Measurements from ENCODE around the gene STK32C.

DNA sequence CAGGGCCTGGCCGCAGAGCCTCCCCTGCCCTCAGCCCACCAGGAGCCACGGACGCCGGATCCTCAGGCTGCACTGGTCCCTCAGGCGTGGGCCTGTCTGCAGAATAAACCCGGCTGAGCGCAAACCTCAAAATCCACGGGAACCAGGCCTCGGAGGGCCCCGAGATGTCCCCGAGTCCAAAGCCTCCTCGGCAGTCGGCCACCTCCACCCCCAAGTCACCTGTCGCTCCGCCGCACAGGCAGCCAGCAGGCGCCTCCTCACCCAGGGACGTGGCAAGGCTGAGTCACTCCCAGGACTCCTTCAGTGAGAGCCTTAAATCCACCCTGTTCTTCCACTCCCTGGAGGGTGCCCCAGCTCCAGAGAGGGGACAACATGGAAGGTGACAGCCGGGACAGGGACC lies 33.2 kb downstream of the STK32C start:
- TF ChIP-seq, protein P1, sequence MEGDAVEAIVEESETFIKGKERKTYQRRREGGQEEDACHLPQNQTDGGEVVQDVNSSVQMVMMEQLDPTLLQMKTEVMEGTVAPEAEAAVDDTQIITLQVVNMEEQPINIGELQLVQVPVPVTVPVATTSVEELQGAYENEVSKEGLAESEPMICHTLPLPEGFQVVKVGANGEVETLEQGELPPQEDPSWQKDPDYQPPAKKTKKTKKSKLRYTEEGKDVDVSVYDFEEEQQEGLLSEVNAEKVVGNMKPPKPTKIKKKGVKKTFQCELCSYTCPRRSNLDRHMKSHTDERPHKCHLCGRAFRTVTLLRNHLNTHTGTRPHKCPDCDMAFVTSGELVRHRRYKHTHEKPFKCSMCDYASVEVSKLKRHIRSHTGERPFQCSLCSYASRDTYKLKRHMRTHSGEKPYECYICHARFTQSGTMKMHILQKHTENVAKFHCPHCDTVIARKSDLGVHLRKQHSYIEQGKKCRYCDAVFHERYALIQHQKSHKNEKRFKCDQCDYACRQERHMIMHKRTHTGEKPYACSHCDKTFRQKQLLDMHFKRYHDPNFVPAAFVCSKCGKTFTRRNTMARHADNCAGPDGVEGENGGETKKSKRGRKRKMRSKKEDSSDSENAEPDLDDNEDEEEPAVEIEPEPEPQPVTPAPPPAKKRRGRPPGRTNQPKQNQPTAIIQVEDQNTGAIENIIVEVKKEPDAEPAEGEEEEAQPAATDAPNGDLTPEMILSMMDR (IDR thresholded peaks at IDR 0.05): no peak
- TF ChIP-seq EZH2 (IDR thresholded peaks at IDR 0.05) (no peak), EZH2phosphoT487 (IDR thresholded peaks at IDR 0.05) (no peak)

Data from neural progenitor cell (in vitro differentiated cells).